MM.1S (cell line): ENCODE measurements around the gene IREB2.
A peak's percentile ranks its signal among the peaks of the same experiment; 100 is the strongest.

Experiments
- DNase-seq: peaks from one replicate; pipeline ENCODE4 v3.0.0-alpha.2; 2015
- H2AFZ ChIP-seq: fragments of 300-600 bp; sonication (generic); 2 replicates; pipeline ENCODE4 v1.6.0; 2016; ENCODE audit warnings: antibody characterized with exemption, low read length
- H3F3A ChIP-seq: fragments of 300-600 bp; sonication (generic); 2 replicates; pipeline ENCODE4 v1.6.1; 2016; ENCODE audit warnings: mild to moderate bottlenecking, antibody characterized with exemption, low read length, moderate library complexity, mixed read lengths; ENCODE audit not compliant: insufficient read depth
- H3K27ac ChIP-seq: fragments of 300-600 bp; sonication (generic); 2 replicates; pipeline ENCODE4 v1.5.1; 2016; ENCODE audit warnings: mild to moderate bottlenecking, low read length
- H3K27me3 ChIP-seq: fragments of 300-600 bp; sonication (generic); replicated peaks from 2 replicates; pipeline ENCODE4 v1.6.0; 2016; ENCODE audit warnings: low read length; ENCODE audit not compliant: insufficient read depth
- H3K36me3 ChIP-seq: fragments of 300-600 bp; sonication (generic); replicated peaks from 2 replicates; pipeline ENCODE4 v1.6.1; 2016; ENCODE audit warnings: mild to moderate bottlenecking, low read length, mixed read lengths; ENCODE audit not compliant: insufficient read depth
- H3K4me1 ChIP-seq: fragments of 300-600 bp; sonication (generic); 2 replicates; pipeline ENCODE4 v1.6.1; 2016; ENCODE audit warnings: low read length, mixed read lengths
- H3K4me2 ChIP-seq: fragments of 300-600 bp; sonication (generic); 2 replicates; pipeline ENCODE4 v1.6.0; 2016; ENCODE audit warnings: low read depth, low read length
- H3K4me3 ChIP-seq: fragments of 300-600 bp; sonication (generic); 2 replicates; pipeline ENCODE4 v1.5.1; 2016; ENCODE audit warnings: low read length, mixed read lengths
- H3K79me2 ChIP-seq: fragments of 300-600 bp; sonication (generic); 2 replicates; pipeline ENCODE4 v1.6.1; 2016; ENCODE audit warnings: mixed run types, low read length, mixed read lengths
- H3K9ac ChIP-seq: fragments of 300-600 bp; sonication (generic); 2 replicates; pipeline ENCODE4 v1.6.1; 2016; ENCODE audit warnings: low read length, mixed read lengths
- H3K9me2 ChIP-seq: fragments of 300-600 bp; sonication (generic); replicated peaks from 2 replicates; pipeline ENCODE4 v1.6.1; 2016; ENCODE audit warnings: mild to moderate bottlenecking, low read length, mixed read lengths; ENCODE audit not compliant: insufficient read depth
- H3K9me3 ChIP-seq: fragments of 300-600 bp; sonication (generic); replicated peaks from 2 replicates; pipeline ENCODE4 v1.6.1; 2016; ENCODE audit warnings: mild to moderate bottlenecking, low read length, mixed read lengths; ENCODE audit not compliant: insufficient read depth
- H4K20me1 ChIP-seq: fragments of 300-600 bp; sonication (generic); 2 replicates; pipeline ENCODE4 v1.6.1; 2016; ENCODE audit warnings: mild to moderate bottlenecking, low read length, moderate library complexity, mixed read lengths; ENCODE audit not compliant: insufficient read depth
- EZH2 ChIP-seq: fragments of 300-600 bp; sonication (generic); optimal IDR thresholded peaks from 2 replicates; pipeline ENCODE3; 2017; ENCODE audit warnings: low read depth, mild to moderate bottlenecking, antibody characterized with exemption, low read length, mixed read lengths
- EZH2phosphoT487 ChIP-seq: fragments of 300-600 bp; sonication (generic); IDR thresholded peaks from 2 replicates; pipeline ENCODE4 v1.6.1; 2018; ENCODE audit warnings: antibody characterized with exemption, low read length
- TF ChIP-seq, protein P1 (sequence below): fragments of 300-600 bp; sonication (generic); IDR thresholded peaks from 2 replicates; pipeline ENCODE4 v1.5.1; 2016; ENCODE audit warnings: antibody characterized with exemption, low read length, mixed read lengths

Gene IREB2

DNA sequence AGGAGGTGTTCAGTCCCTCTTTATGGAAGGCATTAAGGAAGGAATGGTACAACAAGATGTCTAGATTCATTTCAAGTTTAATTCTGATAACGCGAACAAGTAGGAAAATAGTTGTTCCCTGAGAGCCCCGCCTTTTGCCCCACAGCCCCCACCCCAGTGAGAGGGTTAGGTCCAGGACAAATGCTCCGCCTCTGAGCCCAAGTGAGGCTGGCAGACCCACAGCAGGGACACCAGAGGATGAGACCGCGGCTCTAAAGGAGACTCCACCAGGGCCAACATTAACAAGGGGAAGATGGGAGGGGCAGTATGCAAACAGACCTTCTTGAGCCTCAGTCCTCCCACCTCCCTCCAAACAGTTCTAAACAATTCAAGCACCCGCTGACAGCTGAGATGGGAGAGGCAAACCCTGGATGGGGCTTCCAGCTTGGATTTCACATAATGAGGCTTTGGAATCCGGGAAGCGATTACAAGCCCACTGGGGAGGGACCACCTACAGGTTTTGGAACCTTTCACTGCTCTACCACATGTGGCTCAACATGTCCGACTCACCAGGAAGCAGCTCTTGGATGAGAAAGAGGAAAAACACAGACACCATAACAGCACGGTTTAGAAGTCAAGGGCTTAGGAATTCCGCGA lies 42.9 kb upstream of the IREB2 start:
- Histone ChIP-seq H2AFZ (no peak overlapping the region), H3K4me3 (no peak overlapping the region), H3K27me3 (no peaks in the 10 kb centered on the region), H3K4me2 (no peak overlapping the region), H3K4me1 (no peaks in the 10 kb centered on the region), H3K36me3 (no peaks in the 10 kb centered on the region), H3K9me2 (no peaks in the 10 kb centered on the region), H3K9ac (no peak overlapping the region), H3K79me2 (no peaks in the 10 kb centered on the region), H3F3A (no peaks in the 10 kb centered on the region), H4K20me1 (no peaks in the 10 kb centered on the region), H3K27ac (no peak overlapping the region), H3K9me3 (no peaks in the 10 kb centered on the region)
- no peak for DNase-seq
- TF ChIP-seq, protein P1, sequence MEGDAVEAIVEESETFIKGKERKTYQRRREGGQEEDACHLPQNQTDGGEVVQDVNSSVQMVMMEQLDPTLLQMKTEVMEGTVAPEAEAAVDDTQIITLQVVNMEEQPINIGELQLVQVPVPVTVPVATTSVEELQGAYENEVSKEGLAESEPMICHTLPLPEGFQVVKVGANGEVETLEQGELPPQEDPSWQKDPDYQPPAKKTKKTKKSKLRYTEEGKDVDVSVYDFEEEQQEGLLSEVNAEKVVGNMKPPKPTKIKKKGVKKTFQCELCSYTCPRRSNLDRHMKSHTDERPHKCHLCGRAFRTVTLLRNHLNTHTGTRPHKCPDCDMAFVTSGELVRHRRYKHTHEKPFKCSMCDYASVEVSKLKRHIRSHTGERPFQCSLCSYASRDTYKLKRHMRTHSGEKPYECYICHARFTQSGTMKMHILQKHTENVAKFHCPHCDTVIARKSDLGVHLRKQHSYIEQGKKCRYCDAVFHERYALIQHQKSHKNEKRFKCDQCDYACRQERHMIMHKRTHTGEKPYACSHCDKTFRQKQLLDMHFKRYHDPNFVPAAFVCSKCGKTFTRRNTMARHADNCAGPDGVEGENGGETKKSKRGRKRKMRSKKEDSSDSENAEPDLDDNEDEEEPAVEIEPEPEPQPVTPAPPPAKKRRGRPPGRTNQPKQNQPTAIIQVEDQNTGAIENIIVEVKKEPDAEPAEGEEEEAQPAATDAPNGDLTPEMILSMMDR = no peak
- TF ChIP-seq EZH2 (no peak), EZH2phosphoT487 (no peak)

GRCh38 chr15:78396186-78396814 lies 41.7 kb upstream of the IREB2 start:
- Histone ChIP-seq H3K27ac (no peak overlapping the region), H3K79me2 (no peaks in the 10 kb centered on the region), H3K4me3 (no peak overlapping the region), H4K20me1 (no peaks in the 10 kb centered on the region), H3F3A (no peaks in the 10 kb centered on the region), H3K9me2 (no peaks in the 10 kb centered on the region), H3K4me1 (no peaks in the 10 kb centered on the region), H3K27me3 (no peaks in the 10 kb centered on the region), H3K36me3 (no peaks in the 10 kb centered on the region), H3K9me3 (no peaks in the 10 kb centered on the region), H2AFZ (no peak overlapping the region), H3K4me2 (no peak overlapping the region), H3K9ac (no peak overlapping the region)
- DNase-seq = no peak
- no peak for TF ChIP-seq EZH2phosphoT487
- TF ChIP-seq, protein P1 = no peak
- no peak for TF ChIP-seq EZH2

- no peak for DNase-seq
- Histone ChIP-seq H4K20me1 (no peaks in the 10 kb centered on the region), H3K79me2 (no peaks in the 10 kb centered on the region), H3K27ac (no peak overlapping the region), H3K36me3 (no peaks in the 10 kb centered on the region), H3K9ac (no peak overlapping the region), H3K4me2 (no peak overlapping the region), H3K4me3 (no peak overlapping the region), H3K9me3 (no peaks in the 10 kb centered on the region), H3K9me2 (no peaks in the 10 kb centered on the region), H3F3A (no peaks in the 10 kb centered on the region), H2AFZ (no peak overlapping the region), H3K27me3 (no peaks in the 10 kb centered on the region), H3K4me1 (no peaks in the 10 kb centered on the region)
- TF ChIP-seq, protein P1 = peak; percentile 10; the same call in 1 of the 2 replicates
- no peak for TF ChIP-seq EZH2phosphoT487
Measured at GRCh38 chr15:78396976-78397375, 41.0 kb upstream of the IREB2 start.
